Fibroblast of lung (primary cell): Measurements from ENCODE around the gene LGI1. TPM values are rescaled to one million over a fixed set of nuclear protein-coding genes. Genes with fewer than 3 reads are reported as not detected.
"Not testable (repeated sequence)": the region's sequence is repeated elsewhere in the genome, so short reads cannot be mapped to it uniquely, and the experiment has no call there.

Experiments used
- DNase-seq, 2 donors: peaks; one replicate each; pipeline versions ENCODE4 v3.0.0 to v3.0.0-alpha.2; 2010; ENCODE audit warnings: low read depth in 2 of 2
- H2AFZ ChIP-seq: 2 replicates; pipeline ENCODE4 v1.5.1; 2012; ENCODE audit warnings: low read length, control low read depth, inconsistent platforms
- H3K27ac ChIP-seq: 2 replicates; pipeline ENCODE4 v1.5.1; 2011; ENCODE audit warnings: low read length, control low read depth; ENCODE audit not compliant: insufficient read depth
- H3K27me3 ChIP-seq: 2 replicates; pipeline ENCODE4 v1.5.1; 2011; ENCODE audit warnings: mild to moderate bottlenecking, low read length; ENCODE audit not compliant: control insufficient read depth, insufficient read depth
- H3K36me3 ChIP-seq: 2 replicates; pipeline ENCODE4 v1.5.1; 2011; ENCODE audit warnings: low read length; ENCODE audit not compliant: control insufficient read depth, insufficient read depth
- H3K4me1 ChIP-seq: 2 replicates; pipeline ENCODE4 v1.5.1; 2011; ENCODE audit warnings: low read length; ENCODE audit not compliant: control insufficient read depth, insufficient read depth; ENCODE audit errors: extremely low read depth
- H3K4me2 ChIP-seq: 2 replicates; pipeline ENCODE4 v1.5.1; 2011; ENCODE audit warnings: low read length, control low read depth; ENCODE audit not compliant: insufficient read depth; ENCODE audit errors: extremely low read depth
- H3K4me3 ChIP-seq, 4 experiments: fragments of 200-600 bp in 1 of 4; sonication (generic) in 1 of 4; replicated peaks in 1 of 4; 2 replicates each; pipeline ENCODE4 v1.5.1; 2011 to 2016; ENCODE audit warnings: low read length in 4 of 4, low read depth in 3 of 4, mild to moderate bottlenecking in 3 of 4, control low read depth in 2 of 4, inconsistent platforms in 1 of 4, mixed read lengths in 1 of 4; ENCODE audit not compliant: insufficient read depth in 1 of 4; ENCODE audit errors: control extremely low read depth in 1 of 4
- H3K79me2 ChIP-seq: 2 replicates; pipeline ENCODE4 v1.5.1; 2012; ENCODE audit warnings: mild to moderate bottlenecking, low read length, inconsistent platforms; ENCODE audit not compliant: control insufficient read depth, insufficient read depth
- H3K9ac ChIP-seq: 2 replicates; pipeline ENCODE4 v1.5.1; 2011; ENCODE audit warnings: mild to moderate bottlenecking, low read length, control low read depth; ENCODE audit not compliant: insufficient read depth
- H3K9me3 ChIP-seq: 2 replicates; pipeline ENCODE4 v1.5.1; 2012; ENCODE audit warnings: low read depth, low read length; ENCODE audit not compliant: control insufficient read depth, insufficient read depth
- H4K20me1 ChIP-seq: 2 replicates; pipeline ENCODE4 v1.5.1; 2011; ENCODE audit warnings: low read length; ENCODE audit not compliant: control insufficient read depth, insufficient read depth; ENCODE audit errors: extremely low read depth
- EZH2 ChIP-seq: IDR thresholded peaks from 2 replicates; pipeline ENCODE4 v1.5.1; 2012; ENCODE audit warnings: low read length, control low read depth, mild to moderate bottlenecking; ENCODE audit errors: missing control alignments
- polyA plus RNA-seq, 2 donors: library from polyadenylated mRNA; depleted of rRNA in 1 of 2; stranded (reverse) in 1 of 2; unstranded in 1 of 2; fragments of >200 nt; gene quantifications; 2 replicates each; pipeline ENCODE4 v1.2.1, GENCODE V29; 2011 to 2012; ENCODE audit warnings: missing spikeins in 1 of 2
- total RNA-seq: library from RNA; depleted of rRNA; stranded (reverse); fragments of >200 nt; gene quantifications from 2 replicates; pipeline ENCODE4 v1.2.1, GENCODE V29; 2014
- TF ChIP-seq, protein P1 (sequence below), 2 donors: IDR thresholded peaks in 1 of 2; conservative IDR thresholded peaks in 1 of 2; 1 replicate in 1 of 2; 2 replicates in 1 of 2; pipeline ENCODE4 v1.5.1; 2011 to 2012; ENCODE audit warnings: low read length in 2 of 2, control low read depth in 1 of 2, inconsistent platforms in 1 of 2, low read depth in 1 of 2, mild to moderate bottlenecking in 1 of 2

LGI1 gene
- total and polyA plus RNA-seq, 2 donors (not counting 1 experiment from before 2014, with no cell fraction given) = not detected

DNA sequence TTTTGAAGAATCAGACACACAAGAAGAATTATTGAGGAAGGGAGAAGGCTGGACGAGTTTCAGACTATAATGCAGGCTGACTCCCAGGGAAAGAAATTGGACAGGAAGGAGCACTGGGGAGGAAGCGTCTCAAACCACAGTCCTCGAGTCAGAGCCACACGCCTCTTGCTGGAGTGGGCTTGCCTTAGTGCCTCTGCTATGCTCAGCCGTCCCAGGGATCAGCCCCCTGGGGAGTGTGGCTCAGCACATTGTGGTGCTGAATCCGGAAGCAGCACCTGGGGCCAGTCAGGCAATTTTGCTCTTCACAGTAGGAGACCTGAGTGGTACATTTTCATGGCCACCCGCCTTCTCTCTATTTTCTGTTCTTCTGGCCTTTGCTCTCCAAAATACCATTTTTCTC, 68.6 kb downstream of the LGI1 start:
- Histone ChIP-seq H3K27ac (no peak overlapping the region), H3K4me1 (no peaks in the 10 kb centered on the region), H3K4me3 (no peak overlapping the region), H3K79me2 (no peaks in the 10 kb centered on the region), H3K36me3 (no peaks in the 10 kb centered on the region), H3K9ac (no peak overlapping the region), H2AFZ (no peak overlapping the region), H3K4me2 (no peak overlapping the region), H3K27me3 (no peaks in the 10 kb centered on the region), H3K9me3 (no peaks in the 10 kb centered on the region), H4K20me1 (no peaks in the 10 kb centered on the region)
- no peak for TF ChIP-seq EZH2
- TF ChIP-seq, protein P1, sequence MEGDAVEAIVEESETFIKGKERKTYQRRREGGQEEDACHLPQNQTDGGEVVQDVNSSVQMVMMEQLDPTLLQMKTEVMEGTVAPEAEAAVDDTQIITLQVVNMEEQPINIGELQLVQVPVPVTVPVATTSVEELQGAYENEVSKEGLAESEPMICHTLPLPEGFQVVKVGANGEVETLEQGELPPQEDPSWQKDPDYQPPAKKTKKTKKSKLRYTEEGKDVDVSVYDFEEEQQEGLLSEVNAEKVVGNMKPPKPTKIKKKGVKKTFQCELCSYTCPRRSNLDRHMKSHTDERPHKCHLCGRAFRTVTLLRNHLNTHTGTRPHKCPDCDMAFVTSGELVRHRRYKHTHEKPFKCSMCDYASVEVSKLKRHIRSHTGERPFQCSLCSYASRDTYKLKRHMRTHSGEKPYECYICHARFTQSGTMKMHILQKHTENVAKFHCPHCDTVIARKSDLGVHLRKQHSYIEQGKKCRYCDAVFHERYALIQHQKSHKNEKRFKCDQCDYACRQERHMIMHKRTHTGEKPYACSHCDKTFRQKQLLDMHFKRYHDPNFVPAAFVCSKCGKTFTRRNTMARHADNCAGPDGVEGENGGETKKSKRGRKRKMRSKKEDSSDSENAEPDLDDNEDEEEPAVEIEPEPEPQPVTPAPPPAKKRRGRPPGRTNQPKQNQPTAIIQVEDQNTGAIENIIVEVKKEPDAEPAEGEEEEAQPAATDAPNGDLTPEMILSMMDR (conservative IDR thresholded peaks at IDR 0.05 in 1 of 2, IDR thresholded peaks at IDR 0.05 in 1 of 2; ENCODE audit: low read depth in 1 of 2, low read length in 2 of 2) = no peak
- peak in 1 of 2 donors; percentile 20 for DNase-seq

DNA sequence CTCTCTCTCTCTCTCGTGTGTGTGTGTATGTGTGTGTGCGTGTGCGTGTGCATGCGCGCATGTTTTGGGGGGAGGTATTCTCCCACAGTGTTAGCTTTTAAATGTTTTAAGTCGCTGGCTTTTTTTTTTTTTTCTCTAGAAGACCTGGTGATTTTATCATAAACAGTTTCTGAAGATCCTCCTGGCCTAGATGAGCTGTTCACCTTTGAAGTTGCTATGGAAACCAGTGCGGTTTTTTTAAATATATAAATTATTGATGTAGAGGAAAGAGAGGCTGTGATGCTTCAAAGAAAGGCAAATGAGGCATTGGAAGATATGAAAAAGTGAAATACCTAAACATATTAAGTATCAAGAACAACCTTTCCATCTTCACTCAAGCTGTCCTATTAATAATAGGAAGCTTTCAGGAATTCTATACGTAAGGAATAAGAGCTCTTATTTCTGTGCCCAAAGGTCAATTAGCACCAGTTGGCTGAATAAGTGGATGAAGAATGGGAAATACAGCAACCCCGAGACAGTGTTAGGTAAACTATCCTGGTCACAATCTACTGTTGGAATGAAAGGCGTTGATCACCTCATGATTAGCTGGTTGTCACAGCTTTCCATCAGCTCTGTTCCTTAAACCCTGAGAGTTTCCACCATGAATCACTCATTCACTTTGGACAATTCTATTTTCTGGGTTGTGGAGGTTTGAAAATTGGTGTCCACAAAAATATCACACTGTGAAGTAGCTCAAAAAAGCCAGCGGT, 69.5 kb downstream of the LGI1 start:
- Histone ChIP-seq H3K9ac (no peak overlapping the region), H3K4me3 (no peak overlapping the region), H3K4me1 (no peaks in the 10 kb centered on the region), H3K36me3 (no peaks in the 10 kb centered on the region), H4K20me1 (no peaks in the 10 kb centered on the region), H2AFZ (no peak overlapping the region), H3K9me3 (no peaks in the 10 kb centered on the region), H3K27me3 (no peaks in the 10 kb centered on the region), H3K79me2 (no peaks in the 10 kb centered on the region), H3K4me2 (no peak overlapping the region), H3K27ac (no peak overlapping the region)
- no peak for DNase-seq
- TF ChIP-seq, protein P1 (conservative IDR thresholded peaks at IDR 0.05 in 1 of 2, IDR thresholded peaks at IDR 0.05 in 1 of 2; ENCODE audit: low read depth in 1 of 2, low read length in 2 of 2) = no peak
- TF ChIP-seq EZH2 = no peak

- not testable (repeated sequence) for H3K9ac ChIP-seq, H3K27me3 ChIP-seq, H3K36me3 ChIP-seq, H4K20me1 ChIP-seq, H3K4me3 ChIP-seq, H3K79me2 ChIP-seq, H3K27ac ChIP-seq, DNase-seq, H3K4me1 ChIP-seq, H3K9me3 ChIP-seq, H2AFZ ChIP-seq, H3K4me2 ChIP-seq
These were observed 73.3 kb downstream of the LGI1 start for GRCh38 chr10:93831065-93831464.
